OCI-LY7 (cell line): Measurements from ENCODE around the gene KLRF1. TPM values are rescaled to one million over a fixed set of nuclear protein-coding genes. Genes with fewer than 3 reads are reported as not detected.

Experiments
- BruUV-seq: library from RNA; stranded (reverse); fragments of 400-500 nt; replicated peaks from 2 replicates; lab custom pipeline; 2021; lab: Mats Ljungman, UMichigan
- CTCF ChIA-PET: fragments of 300-600 bp; sonication (Branson Sonifier 250); formaldehyde crosslinking; loops from one replicate; lab custom pipeline; 2022; ENCODE audit warnings: antibody characterized with exemption; ENCODE audit not compliant: unreplicated experiment; lab: Charles Lee
- POLR2A ChIA-PET: fragments of 300-600 bp; sonication (Branson Sonifier 250); formaldehyde crosslinking; loops from one replicate; lab custom pipeline; 2022; ENCODE audit warnings: antibody characterized with exemption; lab: Charles Lee
- DNase-seq: peaks from one replicate; pipeline ENCODE4 v3.0.0-alpha.2; 2015; ENCODE audit warnings: low spot score
- H2AFZ ChIP-seq: fragments of 200-600 bp; sonication (generic), shearing (Covaris generic); 2 replicates; pipeline ENCODE4 v1.6.1; 2014; ENCODE audit warnings: mild to moderate bottlenecking, antibody characterized with exemption, low read length, moderate library complexity
- H3K27ac ChIP-seq: fragments of 200-600 bp; sonication (generic); 2 replicates; pipeline ENCODE4 v1.5.1; 2014; ENCODE audit warnings: mixed run types, low read depth, mild to moderate bottlenecking, moderate library complexity, low read length, inconsistent platforms; ENCODE audit not compliant: poor library complexity, severe bottlenecking
- H3K36me3 ChIP-seq: fragments of 200-600 bp; sonication (generic); 2 replicates; pipeline ENCODE4 v1.6.1; 2014; ENCODE audit warnings: mild to moderate bottlenecking, antibody characterized with exemption, low read length, moderate library complexity, mixed read lengths; ENCODE audit not compliant: insufficient read depth
- H3K4me1 ChIP-seq: fragments of 200-600 bp; sonication (generic); 2 replicates; pipeline ENCODE4 v1.5.1; 2014; ENCODE audit warnings: mild to moderate bottlenecking, low read length; ENCODE audit not compliant: insufficient read depth, poor library complexity, severe bottlenecking
- H3K4me2 ChIP-seq: fragments of 200-600 bp; sonication (generic); 2 replicates; pipeline ENCODE4 v1.6.1; 2014; ENCODE audit warnings: mild to moderate bottlenecking, low read length
- H3K4me3 ChIP-seq: fragments of 200-600 bp; sonication (generic); 2 replicates; pipeline ENCODE4 v1.5.1; 2014; ENCODE audit warnings: mild to moderate bottlenecking, low read depth, low read length; ENCODE audit not compliant: poor library complexity, severe bottlenecking
- H3K79me2 ChIP-seq: fragments of 200-600 bp; sonication (generic); 2 replicates; pipeline ENCODE4 v1.6.1; 2016; ENCODE audit warnings: low read depth, mild to moderate bottlenecking, low read length, moderate library complexity, mixed read lengths; ENCODE audit not compliant: insufficient read depth
- H3K9me2 ChIP-seq: fragments of 200-600 bp; sonication (generic); 2 replicates; pipeline ENCODE4 v1.6.1; 2016; ENCODE audit warnings: mild to moderate bottlenecking, low read length, mixed read lengths; ENCODE audit not compliant: insufficient read depth
- H3K9me3 ChIP-seq: fragments of 200-600 bp; sonication (generic); 2 replicates; pipeline ENCODE4 v1.6.1; 2014; ENCODE audit warnings: mild to moderate bottlenecking, mixed run types, low read length, mixed read lengths
- H4K20me1 ChIP-seq: fragments of 200-600 bp; sonication (generic); 2 replicates; pipeline ENCODE4 v1.6.1; 2014; ENCODE audit warnings: mild to moderate bottlenecking, antibody characterized with exemption, low read length, moderate library complexity, mixed read lengths; ENCODE audit not compliant: insufficient read depth
- CTCF ChIP-seq: fragments of 200-600 bp; sonication (generic); conservative IDR thresholded peaks from 2 replicates; pipeline ENCODE4 v1.5.1; 2014; ENCODE audit warnings: mild to moderate bottlenecking, antibody characterized with exemption, low read length, moderate library complexity, mixed read lengths
- EZH2phosphoT487 ChIP-seq: fragments of 200-600 bp; sonication (generic); IDR thresholded peaks from 2 replicates; pipeline ENCODE4 v1.6.1; 2018; ENCODE audit warnings: low read depth, borderline replicate concordance, mild to moderate bottlenecking, mixed run types, antibody characterized with exemption, low read length, moderate library complexity, mixed read lengths
- intact Hi-C: fragments of 100-400 bp; cut with micrococcal nuclease; formaldehyde crosslinking; loops from one replicate; pipeline ENCODE4 v1.10.0; 2022; ENCODE audit not compliant: unreplicated experiment
- total RNA-seq, 2 experiments: library from RNA; depleted of rRNA in 1 of 2; stranded (reverse); fragments of >200 nt in 1 of 2; shearing (Covaris generic) in 1 of 2; gene quantifications; 2 replicates each; pipeline ENCODE4 v1.2.3, GENCODE V29; 2014 to 2022

KLRF1 gene
- total RNA-seq, 2 experiments from 2014 or later: not detected

GRCh38 chr12:9792185-9792900, 34.9 kb upstream of the KLRF1 start:
- Histone ChIP-seq H3K27ac (no peak overlapping the region), H2AFZ (no peak overlapping the region)
- intact Hi-C loops: loop anchor here (10.0 kb wide), 1 partner anchor 468 kb away; no protein-coding TSS in a partner anchor

GRCh38 chr12:9792961-9793617, 34.2 kb upstream of the KLRF1 start:
- intact Hi-C loops: loop anchor here (10.0 kb wide), 1 partner anchor 468 kb away; no protein-coding TSS in a partner anchor
- no TSS peak for BruUV-seq
- ChIA-PET CTCF (no interaction called here), POLR2A (interaction anchor here (1.2 kb wide), 1 partner anchor 34 kb away, joined by 3 read pairs; no protein-coding TSS in a partner anchor)
- H3K9me3 ChIP-seq: no peaks in the 10 kb centered on the region
- peaks cover 24% of the 10 kb centered on the region for H3K4me1 ChIP-seq
- no peaks in the 10 kb centered on the region for H3K9me2 ChIP-seq
- H3K79me2 ChIP-seq: no peaks in the 10 kb centered on the region
- no peak overlapping the region for H3K4me3 ChIP-seq
- H3K4me2 ChIP-seq: no peak overlapping the region
- H2AFZ ChIP-seq: no peak overlapping the region
- no peaks in the 10 kb centered on the region for H3K36me3 ChIP-seq
- no peak overlapping the region for H3K27ac ChIP-seq
- no peak for DNase-seq
- TF ChIP-seq CTCF: no peak
- TF ChIP-seq EZH2phosphoT487: no peak
- H4K20me1 ChIP-seq: no peaks in the 10 kb centered on the region

More at GRCh38 chr12:9792185-9792900, 34.9 kb upstream of the KLRF1 start:
- no peaks in the 10 kb centered on the region for H3K36me3 ChIP-seq
- no peaks in the 10 kb centered on the region for H3K79me2 ChIP-seq
- BruUV-seq: no TSS peak
- ChIA-PET POLR2A (interaction anchor here (0.8 to 1.2 kb wide), 2 partner anchors 33 to 40 kb away, joined by 3 read pairs; no protein-coding TSS in a partner anchor), CTCF (no interaction called here)
- H3K4me2 ChIP-seq: no peak overlapping the region
- no peak for TF ChIP-seq EZH2phosphoT487
- TF ChIP-seq CTCF: no peak
- H3K4me1 ChIP-seq: peaks cover 18% of the 10 kb centered on the region
- DNase-seq: no peak
- H4K20me1 ChIP-seq: no peaks in the 10 kb centered on the region
- H3K4me3 ChIP-seq: no peak overlapping the region
- H3K9me2 ChIP-seq: no peaks in the 10 kb centered on the region
- no peaks in the 10 kb centered on the region; the same call in 1 of the 2 replicates for H3K9me3 ChIP-seq
